GM18907 (cell line): ENCODE data around the gene EME1.
A peak's percentile ranks its signal among the peaks of the same experiment; 100 is the strongest.

Source experiments
- ATAC-seq: cut with Tn5 transposase; IDR thresholded peaks from one replicate; pipeline ENCODE4 v1.9.1; 2021; ENCODE audit warnings: mild to moderate bottlenecking, moderate library complexity; ENCODE audit not compliant: unreplicated experiment

Gene EME1

GRCh38 chr17:50347894-50348291 is 25.1 kb upstream of the EME1 start:
- ATAC-seq: no peak

DNA sequence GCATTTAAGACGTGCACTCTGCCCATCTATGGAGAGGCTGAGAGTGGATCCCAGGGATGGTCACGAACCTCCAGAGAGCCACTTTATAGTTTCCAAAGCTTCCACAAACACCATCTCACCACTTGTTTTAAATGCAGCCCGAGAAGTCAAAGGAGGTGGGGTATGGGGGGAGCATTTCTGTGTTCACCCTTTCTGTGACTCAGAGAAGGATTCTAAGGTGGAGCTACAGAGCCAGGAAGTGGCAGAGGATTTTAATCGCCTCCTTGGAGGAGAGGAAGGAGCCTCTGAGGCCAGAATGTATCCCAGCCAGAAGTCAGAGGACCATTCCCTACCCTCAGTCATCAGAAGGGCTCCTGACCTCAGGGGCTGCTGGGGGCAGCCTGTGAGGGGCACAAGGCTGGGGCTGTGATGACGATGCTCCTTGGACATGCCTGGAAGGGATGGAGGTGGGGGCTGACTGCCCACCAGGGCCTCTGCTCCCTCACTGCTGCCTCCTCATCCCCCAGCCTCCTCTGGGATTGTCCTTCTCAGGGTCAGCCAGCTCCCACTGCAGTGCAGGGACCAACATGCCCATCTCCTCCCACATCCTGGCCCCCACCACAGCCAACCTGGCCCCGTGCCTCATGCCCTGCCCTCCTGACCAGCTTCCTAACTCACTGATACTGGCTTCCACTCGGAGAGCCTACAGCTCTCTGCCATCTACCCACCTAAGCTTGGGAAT is 24.3 kb upstream of the EME1 start:
- ATAC-seq: no peak

DNA sequence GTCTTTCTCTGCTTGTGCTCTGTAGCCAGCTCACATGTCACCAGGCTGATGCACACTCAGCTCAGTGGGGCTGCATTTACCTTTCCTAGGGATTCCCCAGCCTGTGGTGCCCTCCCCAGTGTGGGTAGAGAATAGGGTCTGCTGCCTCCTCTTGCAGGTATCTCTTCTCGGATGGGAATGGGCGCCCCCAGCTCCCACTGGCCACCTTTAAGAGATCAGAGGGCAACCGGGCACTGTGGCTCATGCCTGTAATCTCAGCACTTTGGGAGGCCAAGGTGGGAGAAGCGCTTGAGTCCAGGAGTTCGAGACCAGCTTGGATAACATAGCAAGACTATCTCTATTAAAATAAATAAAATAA is 23.8 kb upstream of the EME1 start:
- ATAC-seq: no peak

DNA sequence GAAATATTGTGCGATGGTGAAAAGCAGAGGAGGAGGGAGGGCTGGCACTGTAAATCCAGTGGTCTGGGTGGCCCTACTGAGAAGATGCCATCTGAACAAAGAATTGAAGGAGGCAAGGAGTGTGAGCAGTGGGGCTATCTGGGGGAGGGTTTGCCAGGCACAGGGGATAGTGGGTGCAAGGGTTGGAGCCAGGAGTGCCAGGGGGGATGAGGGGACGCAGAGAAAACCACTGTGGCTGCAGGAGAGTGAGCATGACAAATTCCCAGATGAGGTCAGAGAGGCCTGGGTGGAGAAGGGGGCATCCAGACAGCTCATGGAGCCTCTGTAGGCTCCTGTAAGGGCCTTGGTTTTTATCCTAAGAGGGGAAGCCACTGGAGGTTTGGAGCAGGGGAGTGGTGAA is 22.3 kb upstream of the EME1 start:
- ATAC-seq: no peak

- ATAC-seq: no peak
Measured at GRCh38 chr17:50352072-50352692, 20.8 kb upstream of the EME1 start.

- no peak for ATAC-seq
Measured at GRCh38 chr17:50352693-50353599, 20.1 kb upstream of the EME1 start.

DNA sequence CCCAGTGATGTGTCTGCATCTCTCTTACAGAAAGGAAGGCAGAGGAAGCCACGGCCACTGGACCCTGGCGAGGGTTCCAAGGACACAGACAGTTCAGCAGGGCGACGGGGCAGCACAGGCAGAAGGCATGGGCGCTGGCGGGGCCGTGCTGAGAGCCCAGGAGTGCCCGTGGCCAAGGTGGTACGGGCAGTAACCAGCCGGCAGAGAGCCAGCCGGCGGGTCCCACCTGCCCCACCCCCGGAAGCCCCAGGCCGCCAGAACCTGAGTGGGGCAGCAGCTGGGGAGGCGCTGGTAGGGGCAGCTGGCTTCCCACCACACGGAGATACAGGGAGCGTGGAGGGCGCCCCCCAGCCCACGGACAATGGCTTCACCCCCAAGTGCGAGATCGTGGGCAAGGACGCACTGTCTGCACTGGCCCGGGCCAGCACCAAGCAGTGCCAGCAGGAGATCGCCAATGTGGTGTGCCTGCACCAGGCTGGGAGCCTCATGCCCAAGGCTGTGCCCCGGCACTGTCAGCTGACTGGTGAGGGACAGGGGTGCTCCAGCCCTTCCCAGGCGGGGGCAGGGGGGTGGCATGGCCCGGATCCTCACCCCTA is 19.3 kb upstream of the EME1 start:
- no peak for ATAC-seq

DNA sequence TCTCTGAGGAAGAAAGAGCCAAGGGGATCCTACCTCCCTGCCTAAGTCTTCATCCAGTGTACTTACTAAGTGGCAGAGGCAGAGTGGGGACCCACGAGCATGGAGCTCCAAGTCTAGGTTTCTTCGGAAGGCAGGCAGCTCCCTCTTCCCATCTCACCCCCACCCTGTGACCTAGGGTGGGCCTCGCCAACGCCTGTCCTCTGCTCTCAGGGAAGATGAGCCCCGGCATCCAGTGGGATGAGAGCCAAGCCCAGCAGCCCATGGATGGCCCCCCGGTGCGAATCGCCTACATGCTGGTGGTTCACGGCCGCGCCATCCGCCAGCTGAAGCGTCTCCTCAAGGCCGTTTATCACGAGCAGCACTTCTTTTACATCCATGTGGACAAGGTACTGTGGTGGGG is 18.8 kb upstream of the EME1 start:
- ATAC-seq: no peak

GRCh38 chr17:50354776-50355175 is 18.3 kb upstream of the EME1 start:
- no peak for ATAC-seq

DNA sequence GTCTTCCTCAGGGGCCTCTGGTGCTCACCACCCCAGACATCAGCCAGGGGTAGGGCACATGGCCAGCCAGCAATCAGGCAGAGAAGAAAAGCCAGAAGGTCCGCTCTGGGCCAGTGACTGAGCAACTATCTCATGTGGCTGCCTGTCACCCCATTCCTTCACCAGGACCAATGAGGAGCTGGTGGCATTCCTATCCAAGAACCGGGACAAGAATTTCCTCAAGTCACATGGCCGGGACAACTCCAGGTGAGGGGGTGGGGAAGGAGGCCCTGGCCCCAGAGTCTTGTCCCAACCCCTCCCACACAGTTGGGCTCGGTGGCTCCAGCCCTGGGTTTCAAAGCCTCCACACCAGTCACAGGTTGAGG is 17.7 kb upstream of the EME1 start:
- ATAC-seq: no peak

DNA sequence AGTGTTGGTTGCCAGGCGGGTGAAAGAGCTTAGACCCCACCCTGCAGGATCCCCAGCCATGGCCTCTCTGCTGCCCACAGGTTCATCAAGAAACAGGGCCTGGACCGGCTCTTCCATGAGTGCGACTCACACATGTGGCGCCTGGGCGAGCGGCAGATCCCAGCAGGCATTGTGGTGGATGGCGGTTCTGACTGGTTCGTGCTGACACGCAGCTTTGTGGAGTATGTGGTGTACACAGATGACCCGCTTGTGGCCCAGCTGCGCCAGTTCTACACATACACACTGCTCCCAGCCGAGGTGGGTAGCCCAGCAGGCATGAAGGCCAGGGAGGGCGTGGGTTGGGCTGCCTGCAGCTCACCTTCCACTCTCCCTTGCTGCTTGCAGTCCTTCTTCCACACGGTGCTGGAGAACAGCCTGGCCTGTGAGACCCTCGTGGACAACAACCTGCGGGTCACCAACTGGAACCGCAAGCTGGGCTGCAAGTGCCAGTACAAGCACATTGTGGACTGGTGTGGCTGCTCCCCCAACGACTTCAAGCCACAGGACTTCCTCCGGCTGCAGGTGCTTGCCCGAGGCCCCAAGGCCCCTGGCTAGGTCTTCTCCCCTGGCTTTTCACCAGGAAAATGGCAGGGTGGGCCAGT is 17.2 kb upstream of the EME1 start:
- ATAC-seq: no peak

DNA sequence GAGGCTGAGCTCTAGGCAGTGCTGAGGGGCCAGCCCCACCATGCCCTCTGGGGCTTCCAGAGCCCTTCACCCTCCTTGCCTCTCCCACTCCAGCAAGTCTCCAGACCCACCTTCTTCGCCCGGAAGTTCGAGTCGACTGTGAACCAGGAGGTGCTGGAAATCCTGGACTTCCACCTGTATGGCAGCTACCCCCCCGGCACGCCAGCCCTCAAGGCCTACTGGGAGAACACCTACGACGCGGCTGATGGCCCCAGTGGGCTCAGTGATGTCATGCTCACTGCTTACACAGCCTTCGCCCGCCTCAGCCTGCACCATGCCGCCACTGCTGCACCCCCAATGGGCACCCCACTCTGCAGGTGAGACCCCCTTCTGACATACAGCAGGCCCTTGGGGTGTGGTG is 16.6 kb upstream of the EME1 start:
- ATAC-seq: no peak

DNA sequence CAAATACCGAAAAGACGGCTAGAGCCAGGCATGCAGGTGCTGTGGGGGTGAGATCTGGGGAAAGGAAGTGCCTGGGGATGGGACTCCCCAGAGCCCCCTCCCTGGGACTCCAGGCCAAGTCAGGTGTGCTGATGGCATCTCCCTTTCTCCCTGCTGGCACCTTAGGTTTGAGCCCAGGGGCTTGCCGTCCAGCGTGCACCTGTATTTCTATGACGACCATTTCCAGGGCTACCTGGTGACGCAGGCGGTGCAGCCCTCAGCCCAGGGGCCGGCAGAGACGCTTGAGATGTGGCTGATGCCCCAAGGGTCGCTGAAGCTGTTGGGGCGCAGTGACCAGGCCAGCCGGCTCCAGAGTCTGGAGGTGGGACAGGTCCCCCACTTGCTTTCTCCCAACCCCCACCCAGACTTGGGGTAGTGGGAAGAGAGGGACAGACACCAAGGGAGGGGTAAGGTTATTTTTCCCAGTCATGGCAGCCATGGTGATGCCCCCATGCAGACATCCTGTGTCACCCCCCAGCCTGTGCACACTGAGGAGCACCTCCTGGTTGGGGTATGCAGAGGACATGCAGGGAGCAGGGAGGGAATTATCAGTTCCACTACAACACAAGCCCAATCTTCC is 16.0 kb upstream of the EME1 start:
- no peak for ATAC-seq

- ATAC-seq: no peak
Measured at GRCh38 chr17:50358177-50358576, 14.9 kb upstream of the EME1 start.

DNA sequence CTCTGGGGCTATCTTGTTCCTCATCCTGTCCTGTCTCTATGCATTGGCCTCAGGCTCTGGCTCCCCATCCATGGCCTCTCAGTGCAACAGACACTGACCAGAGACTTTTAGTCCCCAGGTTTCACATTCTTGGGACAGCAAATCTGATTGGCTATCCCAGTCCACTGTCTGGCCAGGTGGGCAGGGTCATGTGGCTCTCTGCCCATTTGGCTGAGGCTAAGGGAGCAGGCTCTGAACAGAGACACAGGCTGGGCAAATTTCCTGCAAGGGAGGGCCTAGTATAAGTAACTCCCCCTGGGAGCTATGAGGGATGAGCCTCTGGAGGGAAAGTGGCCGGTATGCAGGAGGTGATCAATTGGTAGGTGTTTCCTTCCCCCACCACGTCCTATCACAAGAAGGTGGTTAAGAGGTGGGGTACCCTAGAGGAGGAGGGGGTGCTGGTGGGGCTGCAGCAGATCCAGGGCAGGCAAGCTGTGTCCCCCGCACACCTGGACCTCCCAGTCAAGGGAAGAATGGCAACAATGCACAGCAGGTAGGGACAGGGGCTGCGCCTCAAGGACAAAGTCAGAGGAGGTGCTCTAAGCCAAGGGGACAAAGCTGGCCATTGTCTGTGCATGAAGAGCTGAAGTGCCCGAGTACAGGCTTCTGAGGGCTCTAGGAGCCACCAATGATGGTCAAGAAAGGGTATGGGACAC is 13.9 kb upstream of the EME1 start:
- no peak for ATAC-seq

GRCh38 chr17:50359998-50360461 is 13.0 kb upstream of the EME1 start:
- ATAC-seq: no peak

- no peak for ATAC-seq
Measured at GRCh38 chr17:50360486-50361115, 12.4 kb upstream of the EME1 start.

DNA sequence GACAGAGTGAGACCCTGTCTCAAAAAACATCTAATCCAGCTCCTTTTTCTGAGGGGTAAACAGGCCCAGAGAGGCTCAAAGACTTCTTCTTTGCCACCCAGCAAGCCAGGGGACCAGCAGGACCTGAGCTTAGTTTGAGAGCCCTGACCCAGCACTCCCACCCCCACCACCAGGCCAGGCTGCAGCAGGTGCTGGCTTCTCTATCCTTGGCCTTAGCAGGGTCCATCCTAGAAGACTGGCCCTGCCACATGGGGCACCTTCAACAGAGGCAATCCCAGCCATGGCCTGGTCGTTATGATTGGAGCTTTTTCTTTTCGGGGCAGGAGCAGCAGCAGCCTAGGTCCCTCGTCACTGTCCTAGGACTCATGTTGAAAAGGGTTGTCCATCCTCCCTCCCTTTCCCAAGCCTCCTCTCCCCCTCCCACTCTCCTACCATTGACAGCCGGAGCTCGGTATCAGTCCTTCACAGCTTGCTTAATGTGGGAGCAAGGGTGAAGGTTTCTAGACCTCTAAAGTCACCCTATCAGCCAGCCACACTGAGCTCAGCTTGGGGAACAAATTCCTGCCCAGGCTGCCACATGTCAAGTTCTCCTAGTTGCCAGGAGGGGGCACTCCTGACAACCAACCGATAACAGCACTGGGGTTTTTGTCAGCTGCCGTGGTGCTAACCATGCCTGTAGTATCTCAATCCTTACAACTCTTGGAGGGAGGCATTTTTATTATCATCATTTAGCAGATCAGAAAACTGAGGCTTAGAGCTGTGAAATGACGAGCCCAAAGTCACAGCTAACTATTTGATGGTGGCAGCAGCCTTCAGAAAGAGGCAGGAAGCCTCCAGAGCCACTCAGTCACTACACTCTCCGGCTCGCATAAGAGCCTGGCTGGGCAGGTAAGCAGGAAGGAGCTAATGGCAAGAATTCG is 11.2 kb upstream of the EME1 start:
- ATAC-seq: peak; percentile 40
